NCI-H1436 (cell line): Measurements from ENCODE around the gene GPC3.

Experiments
- DNase-seq: peaks from one replicate; lab custom pipeline; 2025; lab: John Stamatoyannopoulos, UW

Gene GPC3

GRCh38 chrX:133840415-133840814 lies 145.0 kb downstream of the GPC3 start:
- no peak for DNase-seq

GRCh38 chrX:133838761-133839676 lies 146.4 kb downstream of the GPC3 start:
- DNase-seq, result peak; percentile 13

GRCh38 chrX:133837091-133837490 lies 148.3 kb downstream of the GPC3 start:
- DNase-seq, result no peak

- no peak for DNase-seq
Measured at GRCh38 chrX:133836561-133836960, 148.8 kb downstream of the GPC3 start.

- no peak for DNase-seq
Measured at GRCh38 chrX:133834771-133835170, 150.6 kb downstream of the GPC3 start.

GRCh38 chrX:133819546-133819945 lies 165.8 kb downstream of the GPC3 start:
- no peak for DNase-seq

- no peak for DNase-seq
Measured at GRCh38 chrX:133818019-133818418, 167.4 kb downstream of the GPC3 start.

- DNase-seq, result no peak
Measured at GRCh38 chrX:133815496-133815895, 169.9 kb downstream of the GPC3 start.

- no peak for DNase-seq
Measured at GRCh38 chrX:133813971-133814370, 171.4 kb downstream of the GPC3 start.

- no peak for DNase-seq
Measured at GRCh38 chrX:133812402-133812801, 173.0 kb downstream of the GPC3 start.

GRCh38 chrX:133810925-133811324 lies 174.5 kb downstream of the GPC3 start:
- no peak for DNase-seq

GRCh38 chrX:133804072-133804471 lies 181.3 kb downstream of the GPC3 start:
- DNase-seq, result no peak

GRCh38 chrX:133796282-133796681 lies 189.1 kb downstream of the GPC3 start:
- DNase-seq, result no peak

GRCh38 chrX:133794126-133794525 lies 191.3 kb downstream of the GPC3 start:
- DNase-seq, result no peak

- DNase-seq, result no peak
Measured at GRCh38 chrX:133793626-133794025, 191.8 kb downstream of the GPC3 start.

- DNase-seq, result peak; percentile 83
Measured at GRCh38 chrX:133792198-133792953, 193.0 kb downstream of the GPC3 start.

GRCh38 chrX:133789829-133790228 lies 195.6 kb downstream of the GPC3 start:
- DNase-seq, result no peak

- peak; percentile 1 for DNase-seq
Measured at GRCh38 chrX:133786382-133786781, 199.0 kb downstream of the GPC3 start.

GRCh38 chrX:133783274-133783673 lies 202.1 kb downstream of the GPC3 start:
- DNase-seq, result no peak

- no peak for DNase-seq
Measured at GRCh38 chrX:133781174-133781573, 204.2 kb downstream of the GPC3 start.

- peak; percentile 20 for DNase-seq
Measured at GRCh38 chrX:133776072-133776471, 209.3 kb downstream of the GPC3 start.

- no peak for DNase-seq
Measured at GRCh38 chrX:133774807-133775206, 210.6 kb downstream of the GPC3 start.

- DNase-seq, result peak; percentile 20
Measured at GRCh38 chrX:133771086-133771646, 214.2 kb downstream of the GPC3 start.
